ENCODE results near the gene POLR1G. TPM values are rescaled to one million over a fixed set of nuclear protein-coding genes. Genes with fewer than 3 reads are reported as not detected.
A peak's percentile ranks its signal among the peaks of the same experiment; 100 is the strongest.

The POLR1G gene
- total RNA-seq, 1 experiment from 2014 or later = 43.4 TPM

GRCh38 chr19:45405435-45406225, 814 bp upstream of the POLR1G start:
- Mint-ChIP-seq H3K9me3 (no peaks in the 10 kb centered on the region; a peak in 1 of 5 replicates), H3K4me3 (peak overlapping the region; percentile 99), H3K27ac (peak overlapping the region; percentile 99 to 100 (median 100)), H3K36me3 (ENCODE audit: insufficient read depth in 1 of 3, low read depth in 3 of 3) (peaks cover 15 to 24% (median 20%) of the 10 kb centered on the region in 3 experiments; a peak in 6 of 7 replicates), H3K27me3 (ENCODE audit: low read depth) (peaks cover 4% of the 10 kb centered on the region; the same call in 1 of the 2 replicates), H3K4me1 (peaks cover 21 to 30% of the 10 kb centered on the region in 2 experiments)
- Histone ChIP-seq H3K23me2 (ENCODE audit: insufficient read length, low read depth, low read length, poor library complexity, severe bottlenecking) (peaks cover 18% of the 10 kb centered on the region), H3K79me2 (ENCODE audit: insufficient read depth, low read length) (no peaks in the 10 kb centered on the region; the same call in 1 of the 2 replicates), H3K9ac (ENCODE audit: extremely low read depth, insufficient read length, low read length) (peak overlapping the region; percentile 92), H4K91ac (ENCODE audit: insufficient read length, low read depth, low read length) (no peak overlapping the region), H2BK12ac (ENCODE audit: insufficient read length, low read depth, low read length) (no peak overlapping the region), H2BK15ac (ENCODE audit: low read depth, low read length) (no peak overlapping the region), H3K27ac (ENCODE audit: insufficient read length, low read depth, low read length) (peak overlapping the region; percentile 75), H2BK5ac (ENCODE audit: insufficient read length, low read length) (no peak overlapping the region), H2AK5ac (ENCODE audit: insufficient read length, low read length) (no peak overlapping the region), H3K56ac (ENCODE audit: insufficient read length, low read depth, low read length) (no peak overlapping the region), H4K20me1 (ENCODE audit: control insufficient read depth, insufficient read depth, insufficient read length) (no peaks in the 10 kb centered on the region), H3K27me3 (ENCODE audit: insufficient read depth, low read length) (no peaks in the 10 kb centered on the region), H2BK120ac (ENCODE audit: low read depth, low read length, poor library complexity, severe bottlenecking) (no peak overlapping the region), H3K79me1 (ENCODE audit: insufficient read depth, low read depth, low read length, poor library complexity, severe bottlenecking) (no peaks in the 10 kb centered on the region), H2BK20ac (ENCODE audit: low read depth, low read length, poor library complexity, severe bottlenecking) (no peak overlapping the region), H3K14ac (ENCODE audit: insufficient read depth, low read length) (peak overlapping the region; percentile 82; the same call in 1 of the 2 replicates), H3K4me2 (ENCODE audit: insufficient read depth, insufficient read length, low read length) (peak overlapping the region; percentile 93), H2AFZ (ENCODE audit: low read length) (peak overlapping the region; percentile 95), H3K9me3 (ENCODE audit: control insufficient read depth, low read depth, low read length) (no peaks in the 10 kb centered on the region), H3T11ph (ENCODE audit: low read length) (no peak overlapping the region), H3K18ac (ENCODE audit: insufficient read length, low read depth, low read length) (peak overlapping the region; percentile 66), H3K4me1 (ENCODE audit: insufficient read depth, low read length) (peaks cover 7% of the 10 kb centered on the region; the same call in 1 of the 2 replicates), H4K5ac (ENCODE audit: insufficient read length, low read depth, low read length) (no peak overlapping the region), H3K4ac (ENCODE audit: low read depth, low read length) (no peak overlapping the region; the same call in 1 of the 2 replicates), H4K8ac (replicated peaks; ENCODE audit: insufficient read length, low read depth, low read length) (no peak overlapping the region), H3K23ac (ENCODE audit: insufficient read length, low read depth, low read length) (no peak overlapping the region)
- TF ChIP-seq CTCF (conservative IDR thresholded peaks at IDR 0.05) = no peak
- WGBS (ENCODE audit: extremely low coverage, insufficient read length, low lambda C conversion rate) = no CpG with 5 or more reads among the region's 48 CpGs
- DNase-seq = peak; percentile 95
